Smooth muscle cell (in vitro differentiated cells): ENCODE data around the gene DCXR. TPM values are rescaled to one million over a fixed set of nuclear protein-coding genes. Genes with fewer than 3 reads are reported as not detected.

ENCODE experiments used
- DNase-seq: peaks from one replicate; lab custom pipeline; 2025; ENCODE audit not compliant: unreplicated experiment; lab: John Stamatoyannopoulos, UW
- H2AFZ ChIP-seq: fragments of 200-600 bp; sonication (generic); 2 replicates; pipeline ENCODE4 v1.6.0; 2016; ENCODE audit warnings: antibody characterized with exemption, low read depth, mild to moderate bottlenecking
- H3F3A ChIP-seq: fragments of 200-600 bp; sonication (generic); 2 replicates; pipeline ENCODE4 v1.6.0; 2017; ENCODE audit warnings: antibody characterized with exemption, low read depth
- H3K27ac ChIP-seq: fragments of 200-600 bp; sonication (generic); 2 replicates; pipeline ENCODE4 v1.5.1; 2016; ENCODE audit warnings: low read depth, mild to moderate bottlenecking
- H3K27me3 ChIP-seq: fragments of 200-600 bp; sonication (generic); 2 replicates; pipeline ENCODE4 v1.6.1; 2016; ENCODE audit warnings: low read depth, mild to moderate bottlenecking
- H3K36me3 ChIP-seq: fragments of 200-600 bp; sonication (generic); 2 replicates; pipeline ENCODE4 v1.5.1; 2016; ENCODE audit warnings: low read depth
- H3K4me1 ChIP-seq: fragments of 200-600 bp; sonication (generic); 2 replicates; pipeline ENCODE4 v1.5.1; 2016; ENCODE audit warnings: low read depth
- H3K4me2 ChIP-seq: fragments of 200-600 bp; sonication (generic); 2 replicates; pipeline ENCODE4 v1.6.0; 2016; ENCODE audit warnings: mild to moderate bottlenecking
- H3K4me3 ChIP-seq: fragments of 200-600 bp; sonication (generic); 2 replicates; pipeline ENCODE4 v1.5.1; 2016; ENCODE audit warnings: mild to moderate bottlenecking
- H3K79me2 ChIP-seq: fragments of 200-600 bp; sonication (generic); 2 replicates; pipeline ENCODE4 v1.6.0; 2016; ENCODE audit warnings: low read depth, mild to moderate bottlenecking
- H3K9ac ChIP-seq: fragments of 200-600 bp; sonication (generic); 2 replicates; pipeline ENCODE4 v1.6.0; 2016; ENCODE audit warnings: low read depth
- H3K9me3 ChIP-seq: fragments of 200-600 bp; sonication (generic); replicated peaks from 2 replicates; pipeline ENCODE4 v1.5.1; 2016; ENCODE audit warnings: low read depth
- H4K20me1 ChIP-seq: fragments of 200-600 bp; sonication (generic); 2 replicates; pipeline ENCODE4 v1.6.0; 2016; ENCODE audit warnings: low read depth
- WGBS: methylation state at CpG from one replicate; pipeline ENCODE4 v1.1.7; 2016; ENCODE audit warnings: low lambda C conversion rate; 5-methylcytosine and 5-hydroxymethylcytosine counted together
- polyA plus RNA-seq: library from polyadenylated mRNA; unstranded; fragments of >200 nt; fragmentation: Nextera tagmentation; extraction: Ambion mirVana; gene quantifications from 2 replicates; pipeline ENCODE4 v1.2.1, GENCODE V29; 2016
- total RNA-seq: library from RNA; depleted of rRNA; stranded (reverse); fragments of >200 nt; gene quantifications from 2 replicates; pipeline ENCODE4 v1.2.3, GENCODE V29; 2014
- TF ChIP-seq, protein P1 (sequence below): fragments of 200-600 bp; sonication (generic); IDR thresholded peaks from 2 replicates; pipeline ENCODE4 v1.5.1; 2017; ENCODE audit warnings: borderline replicate concordance, mild to moderate bottlenecking, antibody characterized with exemption; ENCODE audit not compliant: insufficient read depth, poor library complexity, severe bottlenecking

The DCXR gene
- total and polyA plus RNA-seq, 2 experiments from 2014 or later, result 34.9 to 89.4 TPM

GRCh38 chr17:82036634-82037091 is 834 bp downstream of the DCXR start:
- 54% methylated on average over 23 of the region's 23 CpGs for WGBS
- H3F3A ChIP-seq, result peaks cover 6% of the 10 kb centered on the region
- H2AFZ ChIP-seq, result peak overlapping the region; percentile 86
- H3K27me3 ChIP-seq, result no peaks in the 10 kb centered on the region
- H3K4me2 ChIP-seq, result peak overlapping the region; percentile 94
- H3K36me3 ChIP-seq, result no peaks in the 10 kb centered on the region
- DNase-seq, result no peak
- H3K4me3 ChIP-seq, result peak overlapping the region; percentile 60
- H3K27ac ChIP-seq, result peak overlapping the region; percentile 44
- TF ChIP-seq, protein P1, sequence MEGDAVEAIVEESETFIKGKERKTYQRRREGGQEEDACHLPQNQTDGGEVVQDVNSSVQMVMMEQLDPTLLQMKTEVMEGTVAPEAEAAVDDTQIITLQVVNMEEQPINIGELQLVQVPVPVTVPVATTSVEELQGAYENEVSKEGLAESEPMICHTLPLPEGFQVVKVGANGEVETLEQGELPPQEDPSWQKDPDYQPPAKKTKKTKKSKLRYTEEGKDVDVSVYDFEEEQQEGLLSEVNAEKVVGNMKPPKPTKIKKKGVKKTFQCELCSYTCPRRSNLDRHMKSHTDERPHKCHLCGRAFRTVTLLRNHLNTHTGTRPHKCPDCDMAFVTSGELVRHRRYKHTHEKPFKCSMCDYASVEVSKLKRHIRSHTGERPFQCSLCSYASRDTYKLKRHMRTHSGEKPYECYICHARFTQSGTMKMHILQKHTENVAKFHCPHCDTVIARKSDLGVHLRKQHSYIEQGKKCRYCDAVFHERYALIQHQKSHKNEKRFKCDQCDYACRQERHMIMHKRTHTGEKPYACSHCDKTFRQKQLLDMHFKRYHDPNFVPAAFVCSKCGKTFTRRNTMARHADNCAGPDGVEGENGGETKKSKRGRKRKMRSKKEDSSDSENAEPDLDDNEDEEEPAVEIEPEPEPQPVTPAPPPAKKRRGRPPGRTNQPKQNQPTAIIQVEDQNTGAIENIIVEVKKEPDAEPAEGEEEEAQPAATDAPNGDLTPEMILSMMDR, result no peak
- peaks cover 6% of the 10 kb centered on the region for H3K4me1 ChIP-seq
- H3K9me3 ChIP-seq, result no peaks in the 10 kb centered on the region
- H3K9ac ChIP-seq, result peak overlapping the region; percentile 52
- no peaks in the 10 kb centered on the region for H3K79me2 ChIP-seq
- no peaks in the 10 kb centered on the region for H4K20me1 ChIP-seq

DNA sequence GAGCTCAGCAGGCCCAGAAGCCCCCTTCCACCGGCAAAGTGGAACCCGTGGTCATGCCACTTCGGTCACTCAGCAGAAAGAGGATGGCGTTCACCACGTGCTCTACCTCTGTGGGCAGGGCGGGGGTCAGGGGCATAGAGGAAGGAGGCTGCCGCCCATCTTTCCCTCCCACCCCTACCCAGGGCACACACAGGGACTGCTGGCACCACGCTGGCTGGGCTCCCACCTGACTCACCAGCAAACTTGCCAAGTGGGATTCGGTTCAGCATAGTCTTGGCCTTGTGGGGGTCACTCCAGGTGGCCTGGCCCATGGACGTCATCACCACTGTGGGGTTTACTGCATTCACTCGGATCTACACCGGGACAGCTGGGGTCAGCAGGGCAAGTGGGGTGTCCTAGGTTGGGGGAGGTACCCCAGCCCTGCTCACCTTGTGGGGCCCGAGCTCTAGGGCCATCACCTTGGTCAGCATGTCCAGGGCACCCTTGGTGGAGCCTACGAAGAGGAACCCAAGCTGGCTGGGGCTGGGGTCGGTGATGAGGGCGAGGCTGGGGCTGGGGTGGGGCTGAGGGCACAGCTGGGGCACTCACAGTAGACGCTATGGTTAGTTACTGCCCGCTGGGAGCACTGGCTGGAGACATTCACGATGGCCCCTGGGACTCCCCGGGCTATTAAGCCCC is 1.4 kb downstream of the DCXR start:
- no peak overlapping the region for H3K9ac ChIP-seq
- H3K79me2 ChIP-seq, result no peaks in the 10 kb centered on the region
- H3K4me1 ChIP-seq, result peaks cover 6% of the 10 kb centered on the region
- H3K27ac ChIP-seq, result no peak overlapping the region
- peak overlapping the region; percentile 94 for H3K4me2 ChIP-seq
- H3K9me3 ChIP-seq, result no peaks in the 10 kb centered on the region
- H2AFZ ChIP-seq, result no peak overlapping the region
- no peaks in the 10 kb centered on the region for H3K36me3 ChIP-seq
- DNase-seq, result no peak
- peak overlapping the region; percentile 60 for H3K4me3 ChIP-seq
- TF ChIP-seq, protein P1, result no peak
- no peaks in the 10 kb centered on the region for H3K27me3 ChIP-seq
- WGBS, result 95% methylated on average over 14 of the region's 20 CpGs
- H4K20me1 ChIP-seq, result no peaks in the 10 kb centered on the region
- H3F3A ChIP-seq, result peaks cover 6% of the 10 kb centered on the region

- Histone ChIP-seq H3K9me3 (no peaks in the 10 kb centered on the region), H3K27ac (no peak overlapping the region), H4K20me1 (no peaks in the 10 kb centered on the region), H3K79me2 (no peaks in the 10 kb centered on the region), H3K4me1 (peaks cover 6% of the 10 kb centered on the region), H3F3A (peaks cover 6% of the 10 kb centered on the region), H3K36me3 (no peaks in the 10 kb centered on the region), H2AFZ (no peak overlapping the region), H3K9ac (no peak overlapping the region), H3K4me2 (no peak overlapping the region), H3K4me3 (no peak overlapping the region), H3K27me3 (no peaks in the 10 kb centered on the region)
- TF ChIP-seq, protein P1, result no peak
- 86% methylated on average over 8 of the region's 8 CpGs for WGBS
- DNase-seq, result no peak
These were observed 2.0 kb downstream of the DCXR start for GRCh38 chr17:82035488-82035887.
